Erythroblast (primary cell): ENCODE results near the gene SLC39A5.

Source experiments
- GATA1 ChIP-seq: IDR thresholded peaks from 2 replicates; pipeline ENCODE4 v1.6.1; 2011; ENCODE audit warnings: low read depth, mild to moderate bottlenecking, control low read depth, low read length, moderate library complexity
- POLR2A ChIP-seq: IDR thresholded peaks from 2 replicates; pipeline ENCODE4 v1.6.1; 2011; ENCODE audit warnings: mild to moderate bottlenecking, low read length

GRCh38 chr12:56257071-56257470, 27.2 kb downstream of the SLC39A5 start:
- TF ChIP-seq POLR2A (no peak), GATA1 (no peak)
